ENCODE data around the gene BFSP2.

BFSP2 gene

GRCh38 chr3:133441867-133442270 is 42.0 kb downstream of the BFSP2 start:
- no peak for TF ChIP-seq EZH2phosphoT487 (conservative IDR thresholded peaks at IDR 0.05; ENCODE audit: low read length)
- no peak for TF ChIP-seq CTCF (IDR thresholded peaks at IDR 0.05; ENCODE audit: insufficient read depth, low read length, poor library complexity, severe bottlenecking)
- Histone ChIP-seq H3K27ac (ENCODE audit: low read depth, low read length) (no peak overlapping the region), H3K9me2 (replicated peaks; ENCODE audit: insufficient read depth, low read length) (no peaks in the 10 kb centered on the region), H2AFZ (ENCODE audit: low read depth, low read length, severe bottlenecking) (no peak overlapping the region), H3K27me3 (ENCODE audit: low read length) (no peaks in the 10 kb centered on the region), H3K9me3 (ENCODE audit: insufficient read depth, low read length) (no peaks in the 10 kb centered on the region), H3K9ac (ENCODE audit: low read length) (no peak overlapping the region), H3K36me3 (ENCODE audit: low read length) (no peaks in the 10 kb centered on the region), H3F3A (ENCODE audit: insufficient read depth) (peaks cover 3% of the 10 kb centered on the region; the same call in 1 of the 2 replicates), H3K79me2 (ENCODE audit: insufficient read depth, low read length) (no peaks in the 10 kb centered on the region), H4K20me1 (ENCODE audit: low read depth, low read length) (no peaks in the 10 kb centered on the region), H3K4me3 (ENCODE audit: insufficient read depth, low read length, poor library complexity, severe bottlenecking) (no peak overlapping the region), H3K4me2 (ENCODE audit: low read depth, low read length, poor library complexity, severe bottlenecking) (peak overlapping the region; percentile 39)

GRCh38 chr3:133442518-133442917 is 42.7 kb downstream of the BFSP2 start:
- peak overlapping the region; percentile 39 for H3K4me2 ChIP-seq (ENCODE audit: low read depth, low read length, poor library complexity, severe bottlenecking)
- peaks cover 3% of the 10 kb centered on the region; the same call in 1 of the 2 replicates for H3F3A ChIP-seq (ENCODE audit: insufficient read depth)
- no peak overlapping the region for H3K27ac ChIP-seq (ENCODE audit: low read depth, low read length)
- no peaks in the 10 kb centered on the region for H3K9me2 ChIP-seq (replicated peaks; ENCODE audit: insufficient read depth, low read length)
- H3K36me3 ChIP-seq (ENCODE audit: low read length), result no peaks in the 10 kb centered on the region
- H3K4me3 ChIP-seq (ENCODE audit: insufficient read depth, low read length, poor library complexity, severe bottlenecking), result no peak overlapping the region
- no peaks in the 10 kb centered on the region for H3K9me3 ChIP-seq (ENCODE audit: insufficient read depth, low read length)
- TF ChIP-seq CTCF (IDR thresholded peaks at IDR 0.05; ENCODE audit: insufficient read depth, low read length, poor library complexity, severe bottlenecking) (no peak), EZH2phosphoT487 (conservative IDR thresholded peaks at IDR 0.05; ENCODE audit: low read length) (no peak)
- H3K79me2 ChIP-seq (ENCODE audit: insufficient read depth, low read length), result no peaks in the 10 kb centered on the region
- H4K20me1 ChIP-seq (ENCODE audit: low read depth, low read length), result no peaks in the 10 kb centered on the region
- H2AFZ ChIP-seq (ENCODE audit: low read depth, low read length, severe bottlenecking), result no peak overlapping the region
- H3K9ac ChIP-seq (ENCODE audit: low read length), result no peak overlapping the region
- no peaks in the 10 kb centered on the region for H3K27me3 ChIP-seq (ENCODE audit: low read length)

GRCh38 chr3:133443649-133444422 is 44.0 kb downstream of the BFSP2 start:
- Histone ChIP-seq H2AFZ (ENCODE audit: low read depth, low read length, severe bottlenecking) (no peak overlapping the region), H3K9ac (ENCODE audit: low read length) (no peak overlapping the region), H3F3A (ENCODE audit: insufficient read depth) (peaks cover 7% of the 10 kb centered on the region), H3K79me2 (ENCODE audit: insufficient read depth, low read length) (no peaks in the 10 kb centered on the region), H3K9me2 (replicated peaks; ENCODE audit: insufficient read depth, low read length) (no peaks in the 10 kb centered on the region), H3K4me3 (ENCODE audit: insufficient read depth, low read length, poor library complexity, severe bottlenecking) (no peak overlapping the region), H3K27me3 (ENCODE audit: low read length) (no peaks in the 10 kb centered on the region), H3K9me3 (ENCODE audit: insufficient read depth, low read length) (no peaks in the 10 kb centered on the region), H4K20me1 (ENCODE audit: low read depth, low read length) (no peaks in the 10 kb centered on the region), H3K27ac (ENCODE audit: low read depth, low read length) (no peak overlapping the region; the same call in 1 of the 2 replicates), H3K36me3 (ENCODE audit: low read length) (no peaks in the 10 kb centered on the region), H3K4me2 (ENCODE audit: low read depth, low read length, poor library complexity, severe bottlenecking) (no peak overlapping the region)
- TF ChIP-seq CTCF (IDR thresholded peaks at IDR 0.05; ENCODE audit: insufficient read depth, low read length, poor library complexity, severe bottlenecking) (no peak), EZH2phosphoT487 (conservative IDR thresholded peaks at IDR 0.05; ENCODE audit: low read length) (no peak)
